Measurements from ENCODE around the gene SETDB2. TPM values are rescaled to one million over a fixed set of nuclear protein-coding genes. Genes with fewer than 3 reads are reported as not detected.
A peak's percentile ranks its signal among the peaks of the same experiment; 100 is the strongest.

SETDB2 gene
- total and polyA plus RNA-seq, 2 of the 13 experiments (the other 11 are each of a cell fraction or from before 2014, with no cell fraction given), result 8.1 to 8.7 TPM

- TF ChIP-seq SIX1 (CRISPR knock-in tag; IDR thresholded peaks at IDR 0.05; ENCODE audit: borderline replicate concordance) (peak; percentile 55; the same call in 1 of the 2 replicates), SIN3B (IDR thresholded peaks at IDR 0.05; ENCODE audit: low read length) (no peak), PATZ1 (CRISPR knock-in tag; IDR thresholded peaks at IDR 0.05) (peak; percentile 36; the same call in 1 of the 2 replicates), HMG20B (CRISPR knock-in tag; conservative IDR thresholded peaks at IDR 0.05) (peak; percentile 42; the same call in 1 of the 2 replicates), FOXP4 (CRISPR knock-in tag; IDR thresholded peaks at IDR 0.05) (peak; percentile 85), ZNF703 (CRISPR knock-in tag; IDR thresholded peaks at IDR 0.05; ENCODE audit: borderline replicate concordance) (no peak), ZNF263 (CRISPR knock-in tag; IDR thresholded peaks at IDR 0.05) (0 out of 2 replicates have a peak, but pooled peaks have one; percentile 24), TEAD3 (CRISPR knock-in tag; optimal IDR thresholded peaks at IDR 0.05; ENCODE audit: borderline replicate concordance) (peak; percentile 48), ZFP62 (CRISPR knock-in tag; IDR thresholded peaks at IDR 0.05) (no peak), GATAD2A (CRISPR knock-in tag; IDR thresholded peaks at IDR 0.05) (peak; percentile 73), ZBTB3 (CRISPR knock-in tag; IDR thresholded peaks at IDR 0.05; ENCODE audit: borderline replicate concordance, low read depth) (no peak), PPARG (CRISPR knock-in tag; conservative IDR thresholded peaks at IDR 0.05) (peak; percentile 70; the same call in 1 of the 2 replicates), PBX2 (CRISPR knock-in tag; IDR thresholded peaks at IDR 0.05) (0 out of 2 replicates have a peak, but pooled peaks have one; percentile 29), ZNF510 (CRISPR knock-in tag; IDR thresholded peaks at IDR 0.05; ENCODE audit: low read depth) (no peak), RARA (CRISPR knock-in tag; IDR thresholded peaks at IDR 0.05) (peak; percentile 89), RERE (CRISPR knock-in tag; IDR thresholded peaks at IDR 0.05; ENCODE audit: low read depth) (peak; percentile 65; the same call in 1 of the 2 replicates), DPF2 (CRISPR knock-in tag; IDR thresholded peaks at IDR 0.05; ENCODE audit: borderline replicate concordance, low read depth) (peak; percentile 56; the same call in 1 of the 2 replicates), ZNF33A (CRISPR knock-in tag; IDR thresholded peaks at IDR 0.05; ENCODE audit: borderline replicate concordance) (no peak), ZNF547 (CRISPR knock-in tag; IDR thresholded peaks at IDR 0.05) (no peak), ZNF441 (CRISPR knock-in tag; IDR thresholded peaks at IDR 0.05; ENCODE audit: borderline replicate concordance) (no peak)
These were observed 20.7 kb downstream of the SETDB2 start (continued) for GRCh38 chr13:49464621-49465325.
